GM12874 (cell line): Measurements from ENCODE around the gene ITGA1.

ENCODE experiments used
- CTCF ChIP-seq: IDR thresholded peaks from 2 replicates; pipeline ENCODE4 v1.5.1; 2011; ENCODE audit warnings: low read depth, mild to moderate bottlenecking, control low read depth, low read length, moderate library complexity; ENCODE audit not compliant: insufficient read depth

Gene ITGA1

DNA sequence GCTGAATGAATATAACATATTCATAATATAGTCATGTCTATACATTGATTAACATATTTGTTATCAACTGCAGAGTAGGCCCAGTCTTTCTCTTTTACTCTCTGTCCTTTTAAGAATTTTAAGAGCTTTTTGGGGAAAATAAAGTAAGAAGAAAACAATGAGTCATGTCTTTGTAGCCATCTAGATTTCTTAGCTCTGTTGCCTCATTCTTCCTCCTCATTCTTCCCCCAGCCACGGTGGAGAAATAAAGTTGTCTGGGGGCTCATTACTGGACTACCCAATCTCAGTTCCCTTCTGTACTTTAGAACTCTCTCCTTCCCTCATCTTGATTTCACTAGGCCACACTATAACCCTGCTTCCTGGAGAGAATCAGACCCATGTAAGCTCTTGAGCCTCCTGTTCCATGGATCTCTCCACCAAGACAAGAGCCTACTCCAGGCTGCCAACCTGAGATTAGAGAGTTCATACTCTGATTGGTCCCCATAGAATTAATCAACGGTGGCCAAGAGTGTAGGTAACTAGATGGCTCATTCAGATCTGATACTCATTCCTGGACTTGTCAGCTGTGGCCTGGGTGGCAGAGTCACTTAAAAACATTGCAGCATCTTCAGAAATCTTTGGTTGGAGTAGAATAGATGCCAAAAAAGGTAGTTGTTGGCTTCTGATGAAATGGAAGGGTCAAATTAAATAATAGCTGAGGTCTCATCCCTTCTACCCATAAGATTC lies 44.2 kb downstream of the ITGA1 start:
- TF ChIP-seq CTCF: no peak

GRCh38 chr5:52834320-52834719 lies 46.6 kb downstream of the ITGA1 start:
- TF ChIP-seq CTCF: no peak

GRCh38 chr5:52837068-52837467 lies 49.4 kb downstream of the ITGA1 start:
- TF ChIP-seq CTCF: no peak

DNA sequence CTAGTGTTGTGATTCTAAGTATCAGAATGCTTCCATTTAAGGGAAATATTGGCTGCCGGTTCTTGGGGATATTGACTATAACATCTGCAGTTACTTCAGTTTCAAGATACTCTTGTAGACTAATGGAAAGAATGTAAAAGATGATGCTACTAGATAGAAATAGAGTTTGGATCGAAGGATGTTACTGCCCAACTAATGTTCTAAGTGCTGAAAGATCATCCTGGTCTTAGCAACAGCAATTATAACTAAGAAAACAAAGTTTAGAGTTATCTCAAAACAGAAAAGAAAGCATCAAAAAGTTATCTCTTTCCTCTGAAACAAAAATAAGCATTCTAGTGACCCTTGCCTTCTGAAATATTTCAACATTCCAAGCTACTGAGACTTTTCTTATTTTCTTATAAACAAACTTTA lies 49.9 kb downstream of the ITGA1 start:
- no peak for TF ChIP-seq CTCF

GRCh38 chr5:52838326-52839015 lies 50.8 kb downstream of the ITGA1 start:
- no peak for TF ChIP-seq CTCF

DNA sequence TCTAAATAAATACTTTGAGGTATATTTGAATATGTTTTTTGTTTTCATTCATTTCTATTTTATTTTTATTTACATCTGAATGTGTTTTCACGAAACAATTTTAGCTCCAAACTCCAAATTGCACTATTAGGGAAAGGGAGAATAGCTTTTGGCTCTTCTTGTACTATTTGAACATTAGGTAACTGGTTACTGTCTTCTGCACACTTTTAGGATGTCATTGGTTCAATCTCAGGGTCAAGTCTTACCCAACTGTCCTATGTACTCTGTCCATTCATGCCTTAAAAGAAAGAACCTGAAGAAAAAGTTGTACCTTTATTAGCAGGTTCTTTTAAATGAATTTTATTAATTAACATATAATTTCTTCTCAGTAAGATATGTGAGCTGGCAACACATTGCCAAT lies 51.6 kb downstream of the ITGA1 start:
- no peak for TF ChIP-seq CTCF

DNA sequence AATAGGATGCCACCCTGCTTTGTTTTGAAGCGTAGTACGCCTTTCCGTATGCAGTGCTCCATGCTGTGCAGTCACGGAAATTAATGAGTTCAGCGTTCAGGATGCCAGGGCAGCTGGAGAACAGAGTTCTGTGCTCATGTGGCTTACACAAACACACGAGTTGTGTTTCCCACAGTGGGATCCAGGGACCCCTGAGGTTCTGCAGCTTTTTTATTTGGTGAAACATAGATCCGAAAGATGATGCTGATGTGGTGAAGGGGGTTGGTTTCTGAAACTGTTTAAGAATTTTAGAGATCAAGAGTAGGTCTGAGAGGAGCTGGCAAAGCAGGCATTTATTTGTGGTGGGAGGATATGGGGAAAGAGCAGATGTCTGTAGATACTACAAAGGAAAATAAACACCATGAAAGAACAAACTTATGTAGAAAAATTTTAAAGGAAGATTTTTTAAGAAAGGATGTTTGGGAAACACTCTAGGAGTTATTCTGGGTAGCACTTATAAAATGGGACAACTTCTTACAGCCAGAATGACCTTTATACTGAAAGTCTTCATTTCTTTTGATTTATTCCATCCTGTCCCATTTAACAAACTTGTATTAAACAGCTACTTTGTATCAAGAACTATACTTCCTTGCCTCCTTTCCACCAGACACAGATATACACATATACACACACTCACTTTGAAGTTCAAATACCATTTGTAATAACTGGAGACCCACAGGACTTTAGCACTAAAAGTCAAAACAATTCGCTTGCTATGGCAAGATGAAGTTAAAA lies 52.7 kb downstream of the ITGA1 start:
- no peak for TF ChIP-seq CTCF
